HUES6 (cell line): ENCODE measurements around the gene NDUFV1.

ENCODE experiments used
- H3K27ac ChIP-seq: 2 replicates; pipeline ENCODE4 v1.7.0; 2013; ENCODE audit warnings: low read depth, mild to moderate bottlenecking, low read length, inconsistent platforms
- H3K27me3 ChIP-seq: 2 replicates; pipeline ENCODE4 v1.6.1; 2013; ENCODE audit warnings: low read length; ENCODE audit not compliant: control insufficient read depth, insufficient read depth
- H3K36me3 ChIP-seq: 2 replicates; pipeline ENCODE4 v1.6.1; 2013; ENCODE audit warnings: low read length; ENCODE audit not compliant: control insufficient read depth, insufficient read depth
- H3K4me1 ChIP-seq: 2 replicates; pipeline ENCODE4 v1.6.1; 2013; ENCODE audit warnings: low read length; ENCODE audit not compliant: control insufficient read depth, insufficient read depth
- H3K4me3 ChIP-seq: 2 replicates; pipeline ENCODE4 v1.5.1; 2013; ENCODE audit warnings: low read depth, low read length
- H3K9ac ChIP-seq: one replicate; pipeline ENCODE4 v1.6.1; 2013; ENCODE audit warnings: mild to moderate bottlenecking, low read length
- H3K9me3 ChIP-seq: 2 replicates; pipeline ENCODE4 v1.6.1; 2013; ENCODE audit warnings: low read depth, low read length; ENCODE audit not compliant: control insufficient read depth, insufficient read depth

The NDUFV1 gene

GRCh38 chr11:67644472-67645418, 38.0 kb downstream of the NDUFV1 start:
- H3K9me3 ChIP-seq, result no peaks in the 10 kb centered on the region
- no peak overlapping the region for H3K27ac ChIP-seq
- peaks cover 27% of the 10 kb centered on the region for H3K27me3 ChIP-seq
- H3K36me3 ChIP-seq, result no peaks in the 10 kb centered on the region
- no peak overlapping the region for H3K4me3 ChIP-seq
- no peak overlapping the region for H3K9ac ChIP-seq
- no peaks in the 10 kb centered on the region for H3K4me1 ChIP-seq

GRCh38 chr11:67645521-67646461, 39.1 kb downstream of the NDUFV1 start:
- Histone ChIP-seq H3K4me3 (no peak overlapping the region), H3K9me3 (no peaks in the 10 kb centered on the region), H3K36me3 (no peaks in the 10 kb centered on the region), H3K4me1 (no peaks in the 10 kb centered on the region), H3K27ac (no peak overlapping the region), H3K27me3 (peaks cover 17% of the 10 kb centered on the region), H3K9ac (no peak overlapping the region)

- Histone ChIP-seq H3K4me3 (no peak overlapping the region), H3K27ac (no peak overlapping the region), H3K27me3 (peaks cover 9% of the 10 kb centered on the region; the same call in 1 of the 2 replicates), H3K9ac (no peak overlapping the region), H3K4me1 (no peaks in the 10 kb centered on the region), H3K36me3 (no peaks in the 10 kb centered on the region), H3K9me3 (no peaks in the 10 kb centered on the region)
These were observed 40.0 kb downstream of the NDUFV1 start for GRCh38 chr11:67646535-67647336.

GRCh38 chr11:67647471-67647870, 40.7 kb downstream of the NDUFV1 start:
- Histone ChIP-seq H3K4me3 (no peak overlapping the region), H3K9me3 (no peaks in the 10 kb centered on the region), H3K27me3 (peaks cover 2% of the 10 kb centered on the region; the same call in 1 of the 2 replicates), H3K36me3 (no peaks in the 10 kb centered on the region), H3K9ac (no peak overlapping the region), H3K4me1 (no peaks in the 10 kb centered on the region), H3K27ac (no peak overlapping the region)

- H3K36me3 ChIP-seq, result no peaks in the 10 kb centered on the region
- H3K4me3 ChIP-seq, result no peak overlapping the region
- H3K9me3 ChIP-seq, result no peaks in the 10 kb centered on the region
- no peaks in the 10 kb centered on the region for H3K4me1 ChIP-seq
- H3K27ac ChIP-seq, result no peak overlapping the region
- H3K27me3 ChIP-seq, result no peaks in the 10 kb centered on the region; the same call in 1 of the 2 replicates
- no peak overlapping the region for H3K9ac ChIP-seq
These were observed 41.5 kb downstream of the NDUFV1 start for GRCh38 chr11:67648140-67648795.

- no peak overlapping the region for H3K27ac ChIP-seq
These were observed 42.3 kb downstream of the NDUFV1 start for GRCh38 chr11:67648796-67649613.

GRCh38 chr11:67649634-67650510, 43.1 kb downstream of the NDUFV1 start:
- Histone ChIP-seq H3K4me1 (no peaks in the 10 kb centered on the region), H3K27me3 (no peaks in the 10 kb centered on the region; the same call in 1 of the 2 replicates), H3K9me3 (no peaks in the 10 kb centered on the region), H3K27ac (no peak overlapping the region), H3K36me3 (no peaks in the 10 kb centered on the region), H3K9ac (no peak overlapping the region), H3K4me3 (no peak overlapping the region)

More at GRCh38 chr11:67648796-67649613, 42.3 kb downstream of the NDUFV1 start:
- Histone ChIP-seq H3K9ac (no peak overlapping the region), H3K9me3 (no peaks in the 10 kb centered on the region), H3K4me1 (no peaks in the 10 kb centered on the region), H3K4me3 (no peak overlapping the region), H3K27me3 (no peaks in the 10 kb centered on the region; the same call in 1 of the 2 replicates), H3K36me3 (no peaks in the 10 kb centered on the region)

GRCh38 chr11:67651976-67652781, 45.4 kb downstream of the NDUFV1 start:
- Histone ChIP-seq H3K9me3 (peaks cover 19% of the 10 kb centered on the region), H3K4me1 (no peaks in the 10 kb centered on the region), H3K9ac (no peak overlapping the region), H3K36me3 (no peaks in the 10 kb centered on the region), H3K4me3 (no peak overlapping the region), H3K27ac (no peak overlapping the region), H3K27me3 (no peaks in the 10 kb centered on the region)
